Kidney (tissue), 14 donors: ENCODE measurements around the gene ENTPD6. TPM values are rescaled to one million over a fixed set of nuclear protein-coding genes. Genes with fewer than 3 reads are reported as not detected.

Experiments
- DNase-seq, 5 donors: peaks; one replicate each; pipeline ENCODE4 v3.0.0-alpha.2; 2013 to 2020
- FAIRE-seq: peaks from 2 replicates; lab custom pipeline; 2012; peaks lifted over from hg19 to GRCh38; lab: Jason Lieb, UNC
- H3K27ac ChIP-seq, 2 donors: one replicate each; pipeline ENCODE4 v1.7.0; 2013; ENCODE audit warnings: low read depth in 2 of 2, low read length in 2 of 2, inconsistent platforms in 1 of 2
- H3K27me3 ChIP-seq: one replicate; pipeline ENCODE4 v1.7.1; 2013; ENCODE audit warnings: low read length, inconsistent platforms; ENCODE audit not compliant: control insufficient read depth, insufficient read depth
- H3K36me3 ChIP-seq, 3 donors: one replicate each; pipeline versions ENCODE4 v1.7.0 to v1.7.1; 2013; ENCODE audit warnings: low read length in 3 of 3, control low read depth in 1 of 3, inconsistent platforms in 1 of 3; ENCODE audit not compliant: insufficient read depth in 3 of 3, control insufficient read depth in 2 of 3
- H3K4me1 ChIP-seq, 3 donors: one replicate each; pipeline versions ENCODE4 v1.7.0 to v1.7.1; 2013; ENCODE audit warnings: low read length in 3 of 3, inconsistent platforms in 1 of 3, low read depth in 1 of 3; ENCODE audit not compliant: control insufficient read depth in 2 of 3, insufficient read depth in 2 of 3
- H3K4me3 ChIP-seq, 3 donors: one replicate each; pipeline versions ENCODE4 v1.7.0 to v1.8.1; 2013; ENCODE audit warnings: low read length in 3 of 3, control low read depth in 1 of 3, inconsistent platforms in 1 of 3
- H3K9ac ChIP-seq, 3 donors: one replicate each; pipeline versions ENCODE4 v1.7.0 to v1.7.1; 2013; ENCODE audit warnings: low read length in 3 of 3, control low read depth in 1 of 3, inconsistent platforms in 1 of 3
- H3K9me3 ChIP-seq, 3 donors: one replicate each; pipeline versions ENCODE4 v1.7.0 to v1.7.1; 2013; ENCODE audit warnings: low read length in 3 of 3, control low read depth in 1 of 3, inconsistent platforms in 1 of 3; ENCODE audit not compliant: control insufficient read depth in 2 of 3, insufficient read depth in 1 of 3
- intact Hi-C: fragments of 100-400 bp; cut with DNase I; formaldehyde crosslinking; loops from one replicate; pipeline ENCODE4 v1.11.1; 2022
- polyA plus RNA-seq: library from polyadenylated mRNA; stranded (reverse); fragments of 350-450 nt; fragmentation: Illumina TruSeq; extraction: RNeasy Lipid Tissue Mini Kit (QIAGEN cat#74804); gene quantifications from one replicate; pipeline ENCODE4 v1.2.3, GENCODE V29; 2014; ENCODE audit warnings: low read depth, low replicate concordance; ENCODE audit not compliant: insufficient read depth
- total RNA-seq: library from RNA; stranded (reverse); fragmentation: NEBNext Ultra II Directional; extraction: Animal tissue kit (Norgen Biotek cat#: 25700); gene quantifications from one replicate; pipeline ENCODE4 v1.2.1, GENCODE V29; 2021
- TF ChIP-seq, protein P1 (sequence below): IDR thresholded peaks from 3 replicates; pipeline ENCODE4 v1.5.1; 2012; ENCODE audit warnings: mild to moderate bottlenecking, moderate library complexity, borderline replicate concordance; ENCODE audit not compliant: insufficient read depth; ENCODE audit errors: extremely low read depth
- donor health status: control.
- donor health status: control.
- donor health status: control.
- donor health status: control.
- donor health status: control.
- donor health status: DM: yes; HTN: yes; CAD: no.
- donor health status: Normal renal cell carcinoma (clear cell type).

ENTPD6 gene
- total and polyA plus RNA-seq, 2 donors from 2014 or later: 59.0 to 95.7 TPM

DNA sequence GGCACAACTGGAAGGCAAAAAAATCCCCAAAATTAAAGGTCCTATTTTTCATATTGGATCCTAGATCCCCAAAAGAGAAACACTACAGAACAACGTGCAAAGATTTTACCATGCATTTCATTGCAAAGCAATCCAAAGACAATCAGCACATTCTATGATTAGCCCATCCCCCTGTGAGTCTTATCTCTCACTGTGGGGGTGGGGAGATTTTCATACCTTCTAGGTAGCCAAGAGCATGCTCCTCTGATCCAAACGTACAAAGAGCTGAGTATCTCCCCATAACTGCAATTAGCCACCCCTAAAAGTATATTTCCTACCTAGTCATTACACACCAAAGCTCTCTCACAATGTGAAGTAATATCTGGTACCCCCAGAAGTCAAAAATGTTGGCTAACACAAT is 22.2 kb upstream of the ENTPD6 start:
- Histone ChIP-seq H3K4me3 (no peak overlapping the region), H3K27ac (no peak overlapping the region), H3K36me3 (no peaks in the 10 kb centered on the region), H3K27me3 (no peaks in the 10 kb centered on the region), H3K9me3 (no peaks in the 10 kb centered on the region), H3K4me1 (no peaks in the 10 kb centered on the region), H3K9ac (no peak overlapping the region)
- FAIRE-seq (no peak), DNase-seq (no peak)
- intact Hi-C loops: loop anchor here (10.0 kb wide), 1 partner anchor 179 kb away; the partner anchor contains the start of gene APMAP
- TF ChIP-seq, protein P1, sequence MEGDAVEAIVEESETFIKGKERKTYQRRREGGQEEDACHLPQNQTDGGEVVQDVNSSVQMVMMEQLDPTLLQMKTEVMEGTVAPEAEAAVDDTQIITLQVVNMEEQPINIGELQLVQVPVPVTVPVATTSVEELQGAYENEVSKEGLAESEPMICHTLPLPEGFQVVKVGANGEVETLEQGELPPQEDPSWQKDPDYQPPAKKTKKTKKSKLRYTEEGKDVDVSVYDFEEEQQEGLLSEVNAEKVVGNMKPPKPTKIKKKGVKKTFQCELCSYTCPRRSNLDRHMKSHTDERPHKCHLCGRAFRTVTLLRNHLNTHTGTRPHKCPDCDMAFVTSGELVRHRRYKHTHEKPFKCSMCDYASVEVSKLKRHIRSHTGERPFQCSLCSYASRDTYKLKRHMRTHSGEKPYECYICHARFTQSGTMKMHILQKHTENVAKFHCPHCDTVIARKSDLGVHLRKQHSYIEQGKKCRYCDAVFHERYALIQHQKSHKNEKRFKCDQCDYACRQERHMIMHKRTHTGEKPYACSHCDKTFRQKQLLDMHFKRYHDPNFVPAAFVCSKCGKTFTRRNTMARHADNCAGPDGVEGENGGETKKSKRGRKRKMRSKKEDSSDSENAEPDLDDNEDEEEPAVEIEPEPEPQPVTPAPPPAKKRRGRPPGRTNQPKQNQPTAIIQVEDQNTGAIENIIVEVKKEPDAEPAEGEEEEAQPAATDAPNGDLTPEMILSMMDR: no peak

DNA sequence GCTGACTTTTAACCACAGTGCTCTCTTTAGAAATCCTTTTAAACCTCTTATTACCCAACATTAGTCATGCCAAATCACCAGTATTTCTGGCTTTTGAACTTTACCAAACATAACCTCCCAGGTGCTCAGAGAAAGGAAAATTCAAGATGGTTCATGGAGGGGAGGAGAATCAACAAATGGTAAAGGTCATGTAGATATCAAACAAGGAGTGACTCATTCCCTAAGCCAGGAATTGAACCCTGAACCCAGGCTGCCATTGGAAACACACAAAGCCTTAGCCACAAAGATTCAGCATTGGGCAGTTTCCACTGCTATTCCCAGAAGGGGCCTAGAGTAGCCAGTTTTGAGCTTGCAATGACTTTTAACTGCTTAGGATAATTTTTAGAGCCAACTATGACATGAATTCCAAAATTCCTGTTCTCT is 21.6 kb upstream of the ENTPD6 start:
- intact Hi-C loops: loop anchor here (10.0 kb wide), 1 partner anchor 179 kb away; the partner anchor contains the start of gene APMAP
- H3K9me3 ChIP-seq: no peaks in the 10 kb centered on the region
- H3K36me3 ChIP-seq: no peaks in the 10 kb centered on the region
- TF ChIP-seq, protein P1: no peak
- no peak overlapping the region for H3K9ac ChIP-seq
- H3K4me3 ChIP-seq: no peak overlapping the region
- no peak overlapping the region for H3K27ac ChIP-seq
- no peak for FAIRE-seq
- DNase-seq: no peak
- no peaks in the 10 kb centered on the region for H3K4me1 ChIP-seq
- H3K27me3 ChIP-seq: no peaks in the 10 kb centered on the region

DNA sequence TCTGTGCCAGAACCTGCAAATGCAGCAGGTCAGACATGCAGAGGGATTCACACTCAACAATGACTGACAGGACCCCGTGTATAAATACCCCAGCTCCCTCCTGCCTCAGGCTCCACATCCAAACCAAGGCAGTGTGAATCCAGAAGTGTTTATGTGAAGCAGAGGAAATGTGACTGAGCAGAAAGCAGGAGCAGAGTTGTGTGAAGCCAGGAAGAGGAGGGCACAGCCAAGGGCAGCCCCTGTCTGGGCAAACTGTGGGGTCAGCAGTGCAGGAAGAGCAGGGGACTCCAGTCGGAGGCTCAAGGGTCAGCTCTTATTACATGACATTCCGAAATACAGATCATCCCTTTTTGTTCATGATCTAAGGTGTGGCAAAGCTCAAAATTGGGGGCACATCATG is 19.3 kb upstream of the ENTPD6 start:
- no peak for DNase-seq
- no peak overlapping the region for H3K27ac ChIP-seq
- H3K9ac ChIP-seq: no peak overlapping the region
- no peaks in the 10 kb centered on the region for H3K27me3 ChIP-seq
- TF ChIP-seq, protein P1: no peak
- H3K4me1 ChIP-seq: peaks cover 0 to 2% (median 0%) of the 10 kb centered on the region in 3 donors
- no peaks in the 10 kb centered on the region for H3K9me3 ChIP-seq
- no peak for FAIRE-seq
- no peaks in the 10 kb centered on the region for H3K36me3 ChIP-seq
- intact Hi-C loops: loop anchor here (10.0 kb wide), 1 partner anchor 181 kb away; the partner anchor contains the start of gene APMAP
- no peak overlapping the region for H3K4me3 ChIP-seq

DNA sequence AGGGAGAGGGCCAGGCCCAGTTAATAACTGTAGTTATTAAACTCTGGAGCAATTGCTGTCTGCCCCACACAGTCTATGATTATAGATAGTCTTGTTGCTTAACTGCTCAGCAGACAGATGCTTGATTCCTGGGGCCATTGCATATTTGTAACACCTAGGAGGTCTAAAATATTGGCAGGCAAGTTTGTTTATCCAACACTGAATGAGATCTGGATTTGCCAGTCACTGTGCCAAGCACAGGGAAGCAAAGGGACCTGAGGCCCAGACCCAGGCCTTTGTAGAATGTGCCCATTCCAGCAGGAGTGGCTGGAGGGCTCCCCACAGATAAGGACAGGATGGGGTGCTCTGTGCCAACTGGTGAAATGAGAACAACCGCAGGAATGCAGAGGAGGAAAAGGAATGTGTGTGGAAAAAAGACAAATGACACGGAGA is 17.6 kb upstream of the ENTPD6 start:
- intact Hi-C loops: loop anchor here (10.0 kb wide), 1 partner anchor 183 kb away; the partner anchor contains the start of gene APMAP
- FAIRE-seq (no peak), DNase-seq (no peak)
- TF ChIP-seq, protein P1: no peak
- no peak overlapping the region for H3K27ac ChIP-seq
- H3K27me3 ChIP-seq: no peaks in the 10 kb centered on the region
- H3K9ac ChIP-seq: no peak overlapping the region
- no peaks in the 10 kb centered on the region for H3K9me3 ChIP-seq
- peaks cover 0 to 2% (median 0%) of the 10 kb centered on the region in 3 donors for H3K4me1 ChIP-seq
- no peak overlapping the region for H3K4me3 ChIP-seq
- no peaks in the 10 kb centered on the region for H3K36me3 ChIP-seq
